AML-193 (cell line): ENCODE measurements around the gene KMT2E.
"Not testable (repeated sequence)": the region's sequence is repeated elsewhere in the genome, so short reads cannot be mapped to it uniquely, and the experiment has no call there.

Experiments used
- DNase-seq, 2 experiments: peaks; one replicate each; lab custom pipeline; 2025; lab: John Stamatoyannopoulos, UW

The KMT2E gene

DNA sequence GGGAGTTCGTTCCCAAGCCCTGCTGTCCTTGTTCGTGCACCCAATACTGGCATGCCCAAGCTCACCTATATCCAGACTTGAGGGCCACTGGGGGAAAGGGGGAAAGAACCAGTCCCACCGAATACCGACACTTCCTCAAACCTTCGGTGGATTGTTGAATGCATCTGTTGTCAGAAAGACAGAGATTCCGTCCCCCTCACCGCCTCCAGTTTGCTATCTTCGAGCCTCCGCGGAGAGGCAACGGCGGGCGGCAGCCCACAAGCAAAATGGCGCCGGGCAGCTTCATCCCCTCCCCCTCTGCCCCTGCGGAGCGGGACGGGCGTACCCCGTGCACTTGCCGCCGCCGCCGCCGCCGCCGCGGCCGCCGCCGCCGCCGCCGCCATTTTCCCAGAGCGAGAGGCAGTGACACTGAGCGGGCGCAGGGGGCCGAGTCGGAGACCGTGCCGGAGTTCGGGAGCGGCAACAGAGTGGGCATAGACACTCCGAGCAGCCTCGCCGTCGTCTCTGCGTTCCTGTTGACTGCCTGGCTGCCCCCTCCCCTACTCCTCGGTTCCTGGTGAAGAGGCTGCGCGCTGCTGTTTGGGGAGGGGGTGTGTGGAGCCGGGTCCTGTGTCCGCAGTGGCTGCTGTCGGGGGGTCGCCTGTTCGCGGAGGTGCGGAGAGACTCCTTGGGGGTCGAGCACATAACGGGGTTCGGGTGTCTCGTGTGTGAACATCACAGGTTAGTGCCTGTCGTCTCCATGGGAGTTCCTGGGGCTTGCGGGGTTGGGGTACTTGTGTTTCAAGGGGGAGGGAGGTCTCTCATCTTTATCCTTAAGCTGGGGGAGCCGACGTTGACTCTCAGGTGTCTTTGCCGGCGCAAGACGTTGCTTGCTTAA lies at the start of gene KMT2E:
Gene KMT2E, plus strand, starts transcription at position 390 of the 877 bp plus-strand sequence. CDS start 26,748 bp downstream, outside the sequence.
- peak; percentile 73 to 76 for DNase-seq

GRCh38 chr7:104964626-104965236 lies 49.3 kb upstream of the KMT2E start:
- no peak for DNase-seq

- no peak for DNase-seq
Measured at GRCh38 chr7:104966022-104966421, 48.0 kb upstream of the KMT2E start.

DNA sequence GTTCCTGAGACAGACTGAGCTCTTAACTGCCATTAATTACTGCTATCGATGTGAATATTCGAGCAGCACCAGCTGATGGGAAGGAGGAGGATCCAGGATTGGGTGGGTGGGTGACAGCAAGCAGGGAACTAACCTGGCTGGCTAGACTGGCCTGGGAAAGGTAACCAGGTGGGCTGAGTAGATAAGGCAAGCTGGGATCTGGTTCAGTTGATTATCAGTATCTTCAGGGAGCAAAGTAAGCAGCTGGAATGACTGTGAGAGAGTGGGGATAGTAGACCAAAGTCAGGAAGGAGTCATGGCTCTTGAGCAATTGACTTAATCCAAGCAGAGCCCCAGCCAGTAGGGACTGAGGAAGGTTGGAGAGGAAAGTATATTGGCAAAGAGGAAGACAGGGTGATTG lies 46.9 kb upstream of the KMT2E start:
- DNase-seq, result no peak

DNA sequence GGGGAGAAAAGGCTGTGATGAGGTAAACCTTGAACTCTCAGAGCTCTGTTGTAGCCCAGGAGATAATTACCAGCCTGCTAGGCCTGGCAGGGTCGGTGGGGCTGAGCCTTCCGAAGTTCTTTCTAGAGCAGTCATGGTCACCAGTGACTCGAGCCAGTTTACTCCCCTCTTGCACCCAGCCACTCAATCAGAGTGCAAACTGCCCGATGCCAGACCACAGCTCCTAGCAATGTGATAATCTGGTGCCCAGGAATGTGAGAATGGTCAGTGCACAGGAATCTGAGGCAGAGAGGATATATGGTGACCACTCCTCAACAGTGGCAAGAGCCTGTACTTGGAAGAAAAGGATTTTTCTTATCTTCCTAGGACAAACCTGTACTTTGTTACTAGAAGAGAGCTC lies 46.4 kb upstream of the KMT2E start:
- DNase-seq, result no peak

DNA sequence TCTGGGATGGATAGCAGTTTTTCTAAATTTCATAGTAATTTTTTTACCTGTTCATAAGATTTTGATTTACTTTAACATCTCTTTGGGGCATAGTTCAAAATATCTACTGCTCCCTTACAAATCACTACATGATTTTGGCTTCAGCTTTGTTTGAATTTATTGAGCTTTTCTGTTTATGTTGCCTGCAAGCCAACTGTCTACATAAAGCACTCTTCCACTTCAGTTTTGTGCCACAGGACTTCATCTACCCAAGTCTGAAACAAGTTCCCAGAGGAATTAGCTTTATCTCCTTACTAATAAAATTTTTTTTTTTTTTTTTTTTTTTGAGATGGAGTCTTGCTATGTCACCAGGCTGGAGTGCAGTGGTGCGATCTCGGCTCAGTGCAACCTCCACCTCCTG lies 45.4 kb upstream of the KMT2E start:
- no peak for DNase-seq

DNA sequence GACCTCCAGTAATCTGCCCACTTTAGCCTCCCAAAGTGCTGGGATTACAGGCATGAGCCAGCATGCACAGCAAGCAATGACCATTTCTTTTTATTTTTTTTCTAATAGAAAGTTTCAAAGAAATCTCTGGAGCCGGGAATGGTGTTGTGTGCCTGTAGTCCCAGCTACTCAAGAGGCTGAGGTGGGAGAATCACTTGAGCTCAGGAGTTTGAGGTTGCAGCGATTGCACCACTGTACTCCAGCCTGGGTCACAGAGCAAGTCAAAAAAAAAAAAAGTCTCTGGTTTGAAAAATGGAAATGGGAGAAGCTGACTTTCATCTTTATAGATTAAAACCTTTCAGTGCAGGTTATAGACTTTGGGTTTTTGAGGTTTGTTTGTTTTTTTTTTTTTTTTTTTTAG lies 44.8 kb upstream of the KMT2E start:
- no peak for DNase-seq

DNA sequence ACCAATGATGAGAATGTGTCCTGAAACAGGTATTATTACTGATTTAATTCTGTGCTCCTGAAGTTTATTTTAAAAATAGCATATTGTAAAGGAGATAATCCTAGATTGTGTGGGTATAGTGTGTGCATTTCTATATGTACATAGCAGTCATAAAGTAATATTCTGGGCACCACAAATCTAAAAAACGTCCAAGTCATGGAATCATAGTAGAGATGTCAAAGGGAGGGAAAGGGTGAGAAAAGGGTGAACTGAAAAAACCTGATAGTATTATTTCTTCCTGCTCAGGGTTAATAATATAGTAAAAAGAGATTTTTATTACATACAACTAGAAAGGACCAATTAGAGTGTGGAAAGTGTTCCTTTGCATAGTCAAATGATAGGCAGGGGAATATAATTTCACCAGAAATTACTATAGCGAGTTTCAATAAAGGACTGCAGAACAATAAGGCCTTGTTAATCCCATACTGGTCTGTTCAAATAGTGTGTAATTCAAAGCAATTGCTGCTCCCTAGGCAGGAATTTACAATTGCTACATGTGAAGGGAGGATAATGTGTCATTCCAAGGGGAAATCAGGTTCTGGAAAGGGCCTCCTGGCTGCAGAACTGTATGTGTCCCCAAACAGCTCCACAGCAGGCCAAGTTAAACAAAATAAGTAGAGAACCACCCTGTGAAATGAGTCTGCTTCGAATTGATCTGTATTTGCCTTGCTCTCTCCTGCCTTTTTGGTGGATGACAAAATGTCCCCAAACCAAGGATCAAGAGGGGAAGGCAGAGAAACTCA lies 42.5 kb upstream of the KMT2E start:
- DNase-seq, result no peak

- no peak for DNase-seq
Measured at GRCh38 chr7:104972500-104972899, 41.5 kb upstream of the KMT2E start.

- DNase-seq, result no peak
Measured at GRCh38 chr7:104973227-104973626, 40.8 kb upstream of the KMT2E start.

DNA sequence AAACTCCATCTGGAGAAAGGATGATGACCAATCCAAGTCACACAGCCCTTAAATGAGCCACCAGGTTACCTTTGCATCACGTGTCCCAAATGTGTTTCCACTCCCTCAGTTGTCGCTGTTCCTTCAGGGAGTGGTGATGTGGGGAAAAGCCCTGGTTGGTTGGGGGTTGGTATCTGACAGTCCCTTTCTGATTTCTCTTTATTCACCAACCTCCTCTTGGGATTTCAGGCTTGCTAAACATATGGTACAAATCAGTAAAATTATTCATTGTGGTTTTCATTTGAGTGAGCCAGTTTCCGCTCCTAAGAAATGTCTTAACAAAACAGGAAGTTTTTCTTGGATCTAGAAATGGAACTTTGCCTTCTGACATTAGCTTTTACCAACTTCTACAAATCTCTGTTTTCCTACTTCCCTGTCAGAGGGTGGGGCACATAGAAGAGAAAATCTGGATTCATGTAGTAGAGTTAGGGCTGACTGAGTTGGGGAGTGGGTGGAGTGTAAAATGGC lies 40.0 kb upstream of the KMT2E start:
- DNase-seq, result no peak

DNA sequence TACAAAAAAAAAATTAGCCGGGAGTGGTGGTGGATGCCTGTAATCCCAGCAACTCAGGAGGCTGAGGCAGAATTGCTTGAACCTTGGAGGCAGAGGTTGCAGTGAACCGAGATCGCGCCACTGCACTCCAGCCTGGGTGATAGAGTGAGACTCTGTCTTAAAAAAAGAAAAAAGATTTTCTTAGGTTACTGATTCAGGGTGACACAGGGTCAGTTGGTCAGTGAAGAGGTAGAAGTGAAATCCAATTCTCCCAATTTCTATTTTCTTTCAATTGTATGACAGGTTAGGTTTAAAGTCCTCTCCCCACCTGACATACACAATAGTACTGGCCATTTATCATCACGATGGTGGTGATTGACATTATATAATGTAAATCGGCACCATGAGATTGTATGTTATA lies 38.5 kb upstream of the KMT2E start:
- not testable (repeated sequence) for DNase-seq

GRCh38 chr7:104976966-104977636 lies 36.9 kb upstream of the KMT2E start:
- DNase-seq, result no peak

DNA sequence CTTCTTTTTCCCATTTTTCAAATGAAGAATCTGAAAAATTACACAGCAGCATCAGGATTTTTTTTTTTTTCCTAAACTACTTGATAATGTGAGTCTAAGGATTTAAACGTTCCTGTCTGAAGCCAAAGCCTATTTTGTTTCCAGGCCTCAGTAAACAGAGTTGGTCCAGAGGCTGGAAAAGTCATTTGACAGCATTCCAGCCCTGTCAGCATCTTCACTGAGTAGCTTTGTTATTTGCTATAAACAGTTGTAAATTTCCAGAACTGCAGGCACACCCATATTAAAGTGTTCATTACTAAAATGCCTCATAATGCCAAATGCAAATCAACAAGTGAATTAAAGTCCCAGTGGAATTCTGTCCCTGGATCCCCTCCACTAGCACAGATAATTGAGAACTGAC lies 35.5 kb upstream of the KMT2E start:
- DNase-seq, result no peak

DNA sequence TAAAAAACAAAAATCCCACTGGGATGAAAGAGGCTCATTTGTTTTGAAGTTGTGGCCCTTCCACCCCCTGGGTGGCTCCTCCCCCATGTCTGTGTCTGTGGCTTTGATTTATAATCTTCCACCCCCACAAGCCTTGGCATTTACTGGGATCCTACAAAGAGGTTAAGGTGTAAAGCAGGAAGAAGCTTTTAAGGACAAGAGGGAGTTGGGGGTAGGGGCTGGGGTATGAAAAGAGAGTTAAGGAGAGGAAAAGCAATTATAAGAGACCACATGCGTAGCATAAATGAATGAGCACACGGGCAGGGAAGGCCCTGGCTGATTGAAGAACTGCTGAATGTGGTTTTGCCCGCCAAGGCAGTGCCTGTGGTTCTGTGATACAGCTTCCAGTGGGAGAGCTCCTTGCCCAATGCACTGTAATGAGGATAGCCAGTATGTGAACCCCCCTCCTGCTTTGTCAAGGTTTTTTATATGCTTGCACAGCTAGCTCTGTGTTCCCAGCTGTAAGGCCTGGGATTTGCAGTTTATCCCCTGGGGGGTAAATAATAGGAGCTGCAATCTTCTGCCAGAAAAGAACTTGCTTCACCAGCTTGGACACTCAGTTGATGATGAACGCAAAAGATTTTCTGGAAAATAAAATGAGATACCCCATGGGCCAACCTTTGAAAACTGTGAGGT lies 34.7 kb upstream of the KMT2E start:
- DNase-seq, result no peak

- no peak for DNase-seq
Measured at GRCh38 chr7:104980440-104980839, 33.6 kb upstream of the KMT2E start.

DNA sequence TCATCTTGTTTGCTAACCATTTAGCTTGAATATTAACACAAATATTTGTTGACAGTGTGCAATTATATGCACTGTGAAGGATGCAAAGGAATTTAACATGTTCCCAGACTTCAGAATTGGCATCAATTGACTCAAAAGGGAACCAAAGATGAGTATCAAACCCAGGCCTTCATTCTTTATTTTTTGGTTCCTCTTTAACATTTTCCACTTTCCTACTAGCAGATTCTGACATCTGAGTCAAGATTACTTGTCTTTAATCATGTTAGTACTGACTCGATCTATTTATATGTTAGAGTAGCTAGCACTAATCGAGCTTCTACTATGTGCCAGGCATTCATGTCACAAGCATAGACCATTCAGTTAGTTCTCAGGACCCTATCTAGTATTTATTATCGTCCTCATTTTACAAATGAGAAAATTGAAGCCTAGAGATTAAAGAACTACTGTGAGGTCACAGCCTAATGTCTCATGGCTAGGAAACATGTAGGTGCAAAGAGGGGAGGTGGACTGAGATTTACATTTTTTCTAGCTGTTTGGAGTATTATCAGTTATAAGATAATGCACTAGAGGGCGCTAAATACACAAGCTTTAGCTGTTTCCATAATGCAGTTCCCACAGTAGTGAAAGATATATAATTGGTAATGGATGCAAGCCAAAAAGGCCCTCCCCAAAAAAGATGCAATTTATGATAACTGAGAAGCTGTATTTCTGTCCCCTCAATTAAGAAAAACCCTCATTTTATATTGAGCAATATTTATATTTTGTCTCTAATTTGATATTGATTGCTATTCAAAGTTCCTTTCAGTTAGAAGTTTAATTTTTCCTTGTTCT lies 32.9 kb upstream of the KMT2E start:
- peak; percentile 68 for DNase-seq

- peak in 1 of 2 experiments; percentile 30 for DNase-seq
Measured at GRCh38 chr7:104981672-104982037, 32.4 kb upstream of the KMT2E start.

GRCh38 chr7:104982308-104983075 lies 31.5 kb upstream of the KMT2E start:
- no peak for DNase-seq

- no peak for DNase-seq
Measured at GRCh38 chr7:104983076-104983577, 30.9 kb upstream of the KMT2E start.
